Stimulated activated CD8-positive, alpha-beta memory T cell treated with anti-CD3 and anti-CD28 coated beads, Interleukin-15, amount 100 ng/mL, for 48 hours (primary cell): Measurements from ENCODE around the gene ZMYND8.
"Not testable (repeated sequence)": the region's sequence is repeated elsewhere in the genome, so short reads cannot be mapped to it uniquely, and the experiment has no call there.

Source experiments
- DNase-seq, 2 donors: peaks; one replicate each; pipeline ENCODE4 v3.0.0-alpha.2; 2020; ENCODE audit warnings: low read depth in 2 of 2

The ZMYND8 gene

DNA sequence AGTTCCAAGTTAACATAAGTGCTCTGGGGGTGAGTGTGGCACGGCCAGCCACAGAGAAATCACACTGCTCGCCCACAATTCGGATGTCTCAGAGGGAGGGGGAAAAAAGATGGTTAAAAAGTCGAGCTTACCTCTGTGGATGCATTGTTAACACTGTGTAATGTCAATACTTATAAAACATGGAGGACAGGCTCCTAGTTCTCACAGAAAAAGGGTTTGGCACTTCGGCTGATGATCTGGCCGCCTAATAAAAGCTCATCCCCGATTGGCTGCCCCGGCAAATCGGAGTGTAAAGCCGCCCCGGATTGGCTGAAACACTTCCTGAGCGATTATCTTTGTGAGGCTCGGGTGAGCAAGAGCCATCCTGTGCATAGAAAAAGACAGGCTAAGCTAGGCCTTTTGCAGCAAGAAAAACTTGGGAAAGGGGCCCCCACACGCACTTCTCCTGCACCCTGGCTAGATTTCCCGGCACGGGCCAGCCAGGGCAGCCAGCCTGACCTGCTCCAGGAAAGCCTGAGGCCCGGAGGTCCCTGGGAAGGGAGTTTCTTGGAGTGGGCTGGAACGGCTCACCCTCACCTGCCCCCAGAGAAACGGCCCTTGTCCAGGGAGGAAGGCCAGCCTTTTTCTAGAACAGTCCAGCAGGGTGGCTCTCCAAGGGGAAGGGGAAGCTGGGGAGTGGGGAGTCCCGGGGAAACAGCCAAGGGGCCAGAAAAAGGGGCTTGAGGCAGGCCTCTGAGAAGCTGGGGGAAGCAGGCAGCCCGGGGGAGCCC, at the start of gene ZMYND8:
Gene ZMYND8, minus strand, starts transcription at position 174 of the 770 bp plus-strand sequence. Its CDS starts 29 bp downstream, at position 145.
- DNase-seq: peak; percentile 79 to 89

DNA sequence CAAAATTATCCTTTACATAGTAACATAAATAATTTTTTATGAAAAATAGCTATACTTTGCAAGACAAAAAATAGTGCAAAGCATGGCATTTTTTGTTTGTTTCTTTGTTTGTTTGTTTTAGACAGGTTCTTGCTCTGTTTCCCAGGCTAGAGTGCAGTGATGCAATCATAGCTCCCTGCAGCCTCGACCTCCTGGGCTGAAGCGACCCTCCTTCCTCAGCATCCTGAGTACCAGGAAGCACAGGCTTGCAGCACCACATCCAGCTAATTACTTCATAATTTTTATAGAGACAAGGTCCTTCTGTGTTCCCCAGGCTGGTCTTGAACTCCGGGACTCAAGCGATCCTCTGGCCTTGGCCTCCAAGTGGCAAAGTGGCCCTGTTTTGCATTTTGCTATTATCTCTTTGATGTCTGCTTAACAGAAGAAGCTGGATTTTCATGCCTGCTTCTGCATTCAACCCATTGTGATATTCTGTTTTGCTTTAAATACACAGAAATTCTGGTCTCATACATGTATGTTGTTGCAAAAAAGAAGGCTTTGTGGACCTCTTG, 49.4 kb upstream of the ZMYND8 start:
- DNase-seq: no peak

DNA sequence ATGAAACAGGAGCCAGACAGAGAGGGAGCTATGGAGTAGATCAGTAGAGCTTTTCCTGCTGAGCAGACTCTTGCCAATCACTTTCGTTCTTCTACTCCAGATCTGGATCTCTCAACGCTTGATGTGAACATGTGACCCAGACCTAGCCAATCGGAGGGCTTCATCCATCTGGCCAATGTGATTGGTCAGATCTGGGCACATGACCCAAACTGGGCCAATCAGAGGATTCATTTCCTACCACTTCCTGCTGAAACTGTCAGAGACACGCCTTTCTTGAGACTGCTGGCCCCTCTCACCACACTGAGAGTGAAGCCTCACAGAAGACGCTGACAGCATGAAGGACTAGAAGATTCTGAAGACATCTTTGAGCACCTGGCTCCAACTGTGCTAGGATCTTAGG, 44.2 kb upstream of the ZMYND8 start:
- DNase-seq: no peak

DNA sequence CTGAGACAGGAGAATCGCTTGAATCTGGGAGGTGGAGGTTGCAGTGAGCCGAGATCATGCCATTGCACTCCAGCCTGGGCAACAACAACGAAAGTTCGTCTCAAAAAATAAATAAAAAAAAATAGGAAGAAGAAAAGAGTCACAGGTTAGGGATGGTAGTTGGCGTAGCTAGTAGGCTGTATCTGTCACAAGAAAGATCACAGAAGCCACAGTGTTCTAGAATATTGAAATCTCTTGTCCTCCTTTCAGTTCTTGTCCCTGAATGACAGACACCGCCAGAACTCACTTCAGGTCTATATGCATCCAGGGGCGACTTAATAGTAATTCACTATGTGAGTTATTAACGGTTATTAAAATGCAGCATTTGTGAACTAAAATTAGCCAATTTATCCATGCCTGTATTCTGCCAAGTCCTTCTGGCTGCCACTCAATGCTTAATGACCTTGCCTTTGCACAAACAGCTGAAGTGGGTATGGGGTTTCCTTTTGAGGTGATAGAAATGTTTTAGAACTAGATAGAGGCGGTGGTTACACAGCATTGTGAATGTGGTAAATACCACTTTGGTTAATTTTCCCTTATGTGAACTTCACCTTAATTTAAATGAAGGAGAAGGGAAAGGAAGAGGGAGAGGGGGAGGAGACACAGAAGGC, 41.3 kb upstream of the ZMYND8 start:
- DNase-seq: no peak

DNA sequence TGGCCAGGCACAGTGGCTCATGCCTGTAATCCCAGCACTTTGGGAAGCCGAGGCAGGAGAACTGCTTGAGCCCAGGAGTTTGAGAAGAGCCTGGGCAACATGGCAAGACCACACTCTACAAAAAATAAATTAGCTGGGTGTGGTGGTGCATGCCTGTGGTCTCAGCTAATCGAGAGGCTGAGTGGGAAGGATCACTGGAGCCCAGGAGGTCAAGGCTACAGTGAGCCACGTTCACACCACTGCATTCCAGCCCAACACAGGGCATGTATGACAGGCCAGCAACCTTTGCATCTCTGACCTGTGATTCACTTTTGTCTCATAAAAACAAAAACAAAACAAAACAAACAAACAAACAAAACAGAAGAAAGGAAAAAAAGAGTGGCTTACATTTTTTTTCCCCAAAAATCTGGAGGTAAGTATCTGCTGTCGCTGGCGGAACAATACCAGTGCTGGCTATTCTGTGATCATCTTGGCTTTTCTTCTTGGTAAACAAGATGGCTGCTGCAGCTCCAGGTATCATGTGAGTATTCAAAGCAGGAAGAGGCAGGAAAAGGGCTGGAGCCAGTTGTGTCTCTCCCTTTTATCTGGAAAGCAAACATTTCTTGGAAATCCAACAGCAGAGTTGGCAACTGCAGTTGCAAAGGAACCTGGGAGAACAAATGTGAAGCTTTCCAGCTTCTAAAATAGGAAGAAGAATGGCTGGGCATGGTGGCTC, 40.4 kb upstream of the ZMYND8 start:
- DNase-seq: no peak

DNA sequence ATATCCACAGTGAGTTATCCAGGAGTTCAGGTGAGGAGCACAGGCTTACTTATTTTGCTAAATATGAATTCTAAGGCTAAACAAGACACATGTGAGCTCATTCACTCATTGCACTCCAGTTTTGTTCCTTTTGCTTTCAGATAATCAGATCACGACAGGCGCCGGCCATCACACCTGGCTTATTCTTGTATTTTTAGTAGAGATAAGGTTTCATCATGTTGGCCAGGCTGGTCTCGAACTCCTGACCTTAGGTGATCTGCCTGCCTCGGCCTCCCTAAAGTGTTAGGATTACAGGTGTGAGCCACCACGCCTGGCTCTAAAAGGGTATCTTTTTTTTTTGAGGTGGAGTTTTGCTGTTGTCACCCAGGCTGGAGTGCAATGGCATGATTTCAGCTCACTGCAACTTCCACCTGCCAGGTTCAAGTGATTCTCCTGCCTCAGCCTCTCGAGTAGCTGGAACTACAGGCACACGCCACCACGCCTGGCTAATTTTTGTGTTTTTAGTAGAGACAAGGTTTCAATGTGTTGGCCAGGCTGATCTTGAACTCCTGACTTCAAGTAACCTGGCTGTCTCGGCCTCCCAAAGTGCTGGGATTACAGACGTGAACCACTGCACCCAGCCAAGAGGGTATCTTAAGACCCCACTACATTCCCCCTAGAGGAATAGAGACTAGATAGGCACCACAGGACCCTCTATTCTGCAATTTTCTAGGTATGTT, 37.5 kb upstream of the ZMYND8 start:
- DNase-seq: not testable (repeated sequence)

DNA sequence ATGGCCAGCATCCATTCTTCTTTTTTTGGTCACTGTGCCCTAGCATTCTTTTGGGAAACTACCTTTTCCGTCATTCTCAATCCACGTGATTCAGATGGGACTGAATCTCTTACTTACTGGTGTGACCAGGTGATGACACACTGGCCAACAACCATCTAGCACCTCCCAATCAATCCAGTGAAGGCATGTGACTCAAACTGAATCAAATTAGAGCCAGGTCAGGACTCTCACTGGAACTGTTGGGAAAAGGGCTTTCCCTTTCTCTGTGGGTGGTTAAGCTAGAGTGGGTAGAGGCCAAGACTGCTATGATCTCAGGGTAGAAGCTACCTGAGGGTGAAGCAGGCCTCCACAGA, 36.2 kb upstream of the ZMYND8 start:
- DNase-seq: no peak

DNA sequence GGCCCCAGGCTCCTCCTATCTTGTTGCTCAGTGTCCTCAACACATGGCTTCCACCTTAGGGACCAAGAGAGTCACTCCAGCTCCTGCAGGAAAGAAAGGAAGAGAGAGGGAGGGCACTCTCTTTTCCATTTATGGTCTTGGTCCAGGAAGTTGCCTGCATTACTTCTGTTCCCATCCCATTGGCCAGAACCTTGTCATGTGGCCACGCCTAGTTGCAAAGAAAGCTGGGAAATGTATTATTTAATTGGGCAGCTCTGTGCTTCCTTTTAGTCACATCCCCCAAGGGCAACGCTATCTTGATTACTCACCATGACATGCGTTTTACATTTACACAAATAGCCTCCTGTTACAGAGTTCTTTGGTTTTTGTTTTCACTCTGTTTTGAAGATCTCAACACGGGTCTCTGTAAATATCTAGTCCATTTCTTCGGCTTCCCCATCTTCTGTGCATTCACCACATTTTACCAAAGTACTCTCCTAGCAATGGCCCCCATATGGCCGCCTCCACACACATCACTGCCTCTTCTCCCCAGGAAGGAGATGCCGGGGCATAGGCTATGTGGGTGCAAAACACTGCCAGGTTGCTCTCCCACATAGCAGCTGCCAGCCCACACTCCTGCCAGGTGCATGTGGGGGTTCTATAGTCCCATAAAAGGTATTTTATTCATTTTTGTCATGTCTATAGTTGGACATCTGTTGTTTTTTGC, 35.7 kb upstream of the ZMYND8 start:
- DNase-seq: no peak

DNA sequence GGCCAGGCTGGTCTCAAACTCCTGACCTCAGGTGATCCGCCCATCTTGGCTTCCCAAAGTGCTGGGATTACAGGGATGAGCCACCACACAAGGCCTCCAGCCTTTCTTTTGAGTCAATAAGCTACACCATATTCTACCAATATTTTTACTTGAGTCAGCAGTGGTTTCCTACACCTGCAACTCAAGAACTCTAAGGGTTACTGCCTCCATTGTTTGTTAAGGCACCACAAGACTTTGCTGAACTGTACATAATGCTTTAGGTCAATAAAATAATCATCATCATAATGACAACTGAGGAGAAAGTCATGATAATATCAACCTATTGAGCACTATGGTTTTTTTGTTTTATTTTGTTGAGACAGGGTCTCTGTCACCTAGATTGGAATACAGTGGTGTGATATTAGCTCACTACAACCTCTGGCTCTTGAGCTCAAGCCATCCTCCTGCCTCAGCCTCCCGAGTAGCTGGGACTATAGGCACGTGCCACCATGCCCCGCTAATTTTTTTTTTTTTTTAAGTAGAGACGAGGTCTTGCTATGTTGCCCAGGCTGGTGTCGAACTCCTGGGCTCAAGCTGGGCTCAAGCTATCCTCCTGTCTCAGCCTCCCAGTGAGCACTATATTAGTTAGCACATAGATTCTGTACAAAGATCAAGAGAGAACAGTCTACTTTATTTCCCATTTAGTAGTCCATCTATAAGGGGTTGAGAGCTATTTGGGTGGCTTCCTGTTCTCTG, 34.9 kb upstream of the ZMYND8 start:
- DNase-seq: no peak

DNA sequence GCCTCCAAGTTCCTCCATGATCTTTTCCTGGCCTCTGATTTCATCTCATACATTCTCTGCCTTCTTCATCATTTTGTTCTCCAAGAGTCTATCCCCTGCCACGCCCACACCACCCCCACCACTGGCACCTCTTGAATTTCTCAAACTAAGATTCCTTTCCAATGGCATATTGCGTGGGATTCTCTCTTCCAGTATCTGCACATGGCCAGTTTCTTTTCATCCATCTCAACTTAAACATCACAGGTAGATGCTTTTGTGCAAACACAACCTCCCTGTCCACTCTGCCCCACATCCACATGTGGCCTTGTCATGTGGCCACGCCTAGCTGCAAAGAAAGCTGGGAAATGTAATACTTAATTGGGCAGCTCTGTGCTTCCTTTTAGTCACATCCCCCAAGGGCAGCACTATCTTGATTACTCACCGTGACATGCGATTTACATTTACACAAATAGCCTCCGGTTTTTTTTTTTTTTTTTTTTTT, 33.4 kb upstream of the ZMYND8 start:
- DNase-seq: no peak

DNA sequence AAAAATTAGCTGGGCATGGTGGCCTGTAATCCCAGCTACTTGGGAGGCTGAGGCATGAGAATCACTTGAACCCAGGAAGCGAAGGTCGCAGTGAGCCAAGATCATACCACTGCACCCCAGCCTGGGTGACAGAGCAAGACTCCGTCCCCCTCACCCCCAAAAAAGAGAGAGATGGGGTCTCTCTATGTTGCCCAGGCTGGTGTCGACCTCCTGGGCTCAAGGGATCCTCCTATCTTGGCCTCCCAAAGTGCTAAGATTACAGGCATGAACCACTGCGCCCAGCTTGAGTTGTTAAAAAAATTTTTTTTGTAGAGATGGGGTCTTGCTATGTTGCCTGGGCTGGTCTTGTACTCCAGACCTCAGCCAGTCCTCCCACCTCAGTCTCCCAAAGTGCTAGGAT, 29.5 kb upstream of the ZMYND8 start:
- not testable (repeated sequence) for DNase-seq

DNA sequence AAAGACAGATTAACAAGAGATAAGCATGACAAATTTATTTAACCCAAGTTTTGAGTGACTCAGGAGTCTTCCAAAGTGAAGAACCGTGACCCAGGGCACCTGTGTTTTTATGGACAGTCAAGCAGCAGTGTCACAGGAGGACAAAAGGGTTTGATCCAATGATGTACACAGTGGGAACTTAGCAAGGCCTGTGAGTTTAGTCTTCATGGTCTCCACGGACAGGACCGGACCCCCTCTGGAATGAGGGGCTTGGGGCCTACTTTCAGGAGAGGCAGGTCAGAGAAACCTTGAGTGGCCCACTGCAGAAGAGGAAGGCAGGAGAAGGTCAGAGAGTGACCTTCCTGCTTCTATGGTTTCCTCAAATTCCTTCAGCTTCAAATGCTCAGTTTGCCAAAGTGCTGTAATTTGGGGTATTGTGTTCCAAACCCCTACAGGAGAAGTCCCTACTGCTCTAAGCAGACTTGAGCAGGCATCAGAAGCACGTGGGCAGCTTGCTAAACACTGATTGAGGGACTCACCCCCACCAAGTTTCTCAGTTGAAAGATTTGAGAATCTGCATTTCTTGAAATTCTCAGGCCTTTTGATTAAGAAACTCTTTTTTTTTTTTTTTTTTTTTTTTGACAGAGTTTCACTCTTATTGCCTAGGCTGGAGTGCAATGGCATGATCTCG, 26.4 kb upstream of the ZMYND8 start:
- no peak for DNase-seq

DNA sequence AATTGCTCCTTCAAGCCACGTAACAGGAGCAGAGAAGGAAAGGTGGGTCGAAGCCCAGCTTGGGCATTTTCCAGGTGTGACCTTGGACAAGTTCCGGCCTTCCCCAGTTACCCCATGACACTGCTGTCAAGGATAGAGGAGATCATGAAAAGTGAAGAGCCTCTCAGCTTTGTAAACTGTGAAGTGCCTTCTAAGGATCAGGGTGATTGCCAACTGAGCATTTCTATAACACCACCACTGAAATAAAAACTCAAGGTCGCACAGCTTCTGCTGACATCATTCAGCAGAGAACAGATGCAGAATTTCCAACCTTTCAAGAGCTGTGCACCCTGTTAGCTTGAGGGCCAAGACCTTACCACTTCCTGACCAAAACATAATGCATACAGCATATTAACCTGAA, 24.0 kb upstream of the ZMYND8 start:
- DNase-seq: no peak

DNA sequence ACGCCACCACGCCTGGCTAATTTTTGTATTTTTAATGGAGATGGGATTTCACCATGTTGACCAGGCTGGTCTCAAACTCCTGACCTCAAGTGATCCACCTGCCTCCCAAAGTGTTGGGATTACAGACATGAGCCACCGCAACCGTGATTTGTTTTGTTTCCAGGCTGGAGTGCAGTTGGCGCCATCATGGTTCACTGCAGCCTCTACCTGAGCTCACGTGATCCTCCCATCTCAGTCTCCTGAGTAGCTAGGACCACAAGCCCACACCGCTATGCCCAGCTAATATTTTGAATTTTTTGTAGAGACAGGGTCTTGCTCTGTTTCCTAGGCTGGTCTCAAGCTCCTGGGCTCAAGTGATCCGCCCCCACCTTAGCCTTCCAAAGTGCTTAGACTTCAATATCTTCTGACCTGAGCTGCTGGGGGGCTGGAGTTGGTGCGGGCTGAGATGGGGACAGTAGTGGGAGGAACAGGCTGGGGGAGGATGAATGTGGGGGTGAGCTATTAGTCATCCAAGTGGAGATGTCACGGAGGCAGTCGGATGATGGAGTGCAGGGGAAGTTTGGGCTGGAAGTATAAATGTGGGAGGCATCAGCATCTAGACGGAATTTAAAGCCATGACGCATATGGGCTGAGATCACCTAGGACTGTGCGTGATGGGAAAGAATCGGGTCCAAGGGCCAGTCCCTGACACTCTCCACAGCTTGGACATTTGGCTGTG, 23.1 kb upstream of the ZMYND8 start:
- DNase-seq: no peak

DNA sequence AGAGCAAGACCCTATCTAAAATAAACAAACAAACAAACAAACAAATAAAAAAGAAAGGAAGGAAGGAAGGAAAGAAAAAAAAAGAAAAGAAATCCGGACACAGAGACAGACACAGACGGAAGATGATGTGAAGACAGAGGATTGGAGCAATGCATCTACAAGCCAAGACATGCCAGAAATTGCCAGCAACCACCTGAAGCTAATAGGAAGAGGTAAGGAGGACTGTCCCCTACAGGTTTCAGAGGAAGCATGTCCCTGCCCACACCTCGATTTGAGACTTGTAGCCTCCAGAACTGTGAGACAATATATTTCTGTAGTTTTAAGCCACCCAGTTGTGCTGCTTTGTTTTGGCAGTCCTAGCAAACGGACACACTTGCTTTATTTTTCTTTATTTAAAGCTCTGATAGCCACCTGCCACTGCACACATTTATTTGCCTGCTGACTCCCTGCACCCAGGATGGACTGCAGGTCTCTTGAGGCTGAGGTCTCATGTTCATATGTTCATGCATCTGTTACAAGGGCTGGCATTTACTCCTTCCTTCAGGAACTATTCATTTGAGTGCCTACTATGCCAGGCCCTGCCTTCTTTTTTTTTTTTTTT, 20.7 kb upstream of the ZMYND8 start:
- no peak for DNase-seq

DNA sequence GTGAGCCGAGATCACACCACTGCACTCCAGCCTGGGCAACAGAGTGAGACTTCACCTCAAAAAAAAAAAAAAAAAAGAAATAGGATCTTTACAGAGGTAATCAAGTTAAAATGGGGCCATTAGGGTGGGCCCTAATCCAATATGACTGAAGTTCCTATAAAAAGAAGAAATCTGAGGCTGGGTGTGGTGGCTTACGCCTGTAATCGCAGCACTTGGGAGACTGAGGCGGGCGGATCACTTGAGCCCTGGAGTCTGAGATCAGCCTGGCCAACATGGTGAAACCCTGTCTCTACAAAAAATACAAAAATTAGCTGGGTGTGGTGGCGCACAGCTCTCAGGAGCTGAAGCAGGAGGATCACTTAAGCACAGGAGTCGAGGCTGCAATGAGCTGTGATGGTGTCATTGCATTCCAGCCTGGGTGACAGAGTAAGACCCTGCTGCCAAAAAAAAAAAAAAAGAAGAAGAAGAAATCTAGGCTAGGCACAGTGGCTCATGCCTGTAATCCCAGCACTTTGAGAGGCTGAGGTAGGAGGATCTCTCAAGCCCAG, 19.7 kb upstream of the ZMYND8 start:
- DNase-seq: not testable (repeated sequence)

DNA sequence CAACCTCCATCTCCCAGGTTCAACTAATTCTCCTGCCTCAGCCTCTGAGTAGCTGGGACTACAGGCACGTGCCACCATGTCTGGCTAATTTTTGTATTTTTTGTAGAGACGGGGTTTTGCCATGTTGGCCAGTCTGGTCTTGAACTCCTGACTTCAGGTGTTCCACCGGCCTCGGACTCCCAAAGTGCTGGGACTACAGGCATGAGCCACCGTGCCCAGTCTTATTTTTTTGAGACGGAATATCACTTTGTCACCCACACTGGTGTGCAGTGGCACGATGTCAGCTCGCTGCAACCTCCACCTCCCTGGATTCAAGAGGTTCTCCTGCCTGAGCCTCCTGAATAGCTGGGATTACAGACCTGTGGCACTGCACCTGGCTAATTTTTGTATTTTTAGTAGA, 17.6 kb upstream of the ZMYND8 start:
- not testable (repeated sequence) for DNase-seq

DNA sequence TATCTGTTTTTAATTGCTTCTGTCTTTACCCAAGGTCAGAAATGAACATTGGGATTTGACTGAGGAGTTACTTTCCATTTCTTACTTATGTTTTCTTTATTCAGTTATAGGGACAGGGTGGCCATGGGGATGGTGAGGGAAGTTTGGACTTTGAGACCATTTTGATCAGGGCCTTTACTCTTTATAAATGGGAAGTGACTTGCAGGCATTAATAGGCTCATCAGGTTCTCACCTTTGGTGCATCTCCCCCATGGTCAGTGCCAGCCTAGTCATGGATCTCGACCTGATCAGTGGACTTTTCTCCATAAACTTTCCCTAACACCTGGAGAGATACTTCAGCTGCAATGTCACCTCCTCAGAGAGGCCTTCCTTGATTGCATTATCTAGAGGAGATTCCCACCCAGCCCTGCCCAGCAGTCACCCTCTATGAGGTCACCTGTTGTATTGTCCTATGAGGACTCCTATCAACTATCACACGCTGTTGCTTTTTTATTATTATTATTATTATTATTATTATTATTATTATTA, 16.8 kb upstream of the ZMYND8 start:
- no peak for DNase-seq
